HEK293T (cell line): ENCODE data around the gene KIAA1217.

Experiments
- FOXA1 ChIP-seq: fragments of 450-650 bp; IDR thresholded peaks from 2 replicates; pipeline ENCODE4 v1.6.1; 2016; ENCODE audit warnings: mild to moderate bottlenecking
- SP1 ChIP-seq: fragments of 450-650 bp; IDR thresholded peaks from 2 replicates; pipeline ENCODE4 v1.6.1; 2017
- SUZ12 ChIP-seq: fragments of 450-650 bp; IDR thresholded peaks from 2 replicates; pipeline ENCODE4 v1.6.1; 2016; ENCODE audit warnings: mild to moderate bottlenecking

DNA sequence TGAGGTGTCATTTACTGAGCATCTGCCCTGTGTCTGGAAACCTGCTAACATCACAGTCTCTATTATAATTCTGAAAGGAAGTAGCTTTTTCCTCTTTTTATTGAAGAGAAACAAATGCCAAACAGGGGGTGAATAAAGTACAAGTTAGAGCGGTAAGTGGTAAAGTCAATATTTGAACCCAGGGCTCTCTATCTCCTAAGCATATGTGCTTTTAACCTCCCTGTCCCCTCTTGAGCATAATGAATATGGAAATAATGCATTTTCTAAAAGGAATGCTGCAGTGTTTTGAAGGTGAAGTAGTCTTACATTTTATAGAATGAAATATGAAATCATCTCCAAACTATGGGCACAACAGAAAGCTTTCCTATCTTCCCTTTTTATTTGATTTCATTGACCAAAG lies 196.7 kb downstream of the KIAA1217 start:
- no peak for TF ChIP-seq SUZ12
- TF ChIP-seq FOXA1 = no peak
- no peak for TF ChIP-seq SP1
